B cell (primary cell): Measurements from ENCODE around the gene TMC5. TPM values are rescaled to one million over a fixed set of nuclear protein-coding genes. Genes with fewer than 3 reads are reported as not detected.

Source experiments
- ATAC-seq: fragments of 200-7000 bp; cut with Tn5 transposase; one replicate; pipeline ENCODE4 v1.10.0; 2021; ENCODE audit warnings: low read depth, mild to moderate bottlenecking, moderate number of reproducible peaks, moderate library complexity
- CTCF ChIA-PET: fragments of 350-600 bp; sonication (Branson Sonifier 250); formaldehyde crosslinking; loops from one replicate; lab custom pipeline; 2021; ENCODE audit warnings: antibody characterized with exemption, inconsistent platforms; lab: Charles Lee
- POLR2A ChIA-PET: fragments of 350-600 bp; sonication (Branson Sonifier 250); formaldehyde crosslinking; loops from one replicate; lab custom pipeline; 2021; ENCODE audit warnings: antibody characterized with exemption; lab: Charles Lee
- DNase-seq: peaks from one replicate; pipeline ENCODE4 v3.0.0; 2013
- H2AFZ ChIP-seq: 2 replicates; pipeline ENCODE4 v1.6.1; 2012; ENCODE audit warnings: mild to moderate bottlenecking, low read depth, low read length; ENCODE audit not compliant: insufficient read depth, poor library complexity, severe bottlenecking
- H3K27ac ChIP-seq, 2 donors: 1 replicate in 1 of 2; 2 replicates in 1 of 2; pipeline ENCODE4 v1.5.1; 2012 to 2013; ENCODE audit warnings: low read length in 2 of 2, mild to moderate bottlenecking in 2 of 2, moderate library complexity in 1 of 2
- H3K27me3 ChIP-seq, 4 experiments: fragments of 200-600 bp in 1 of 4; sonication (generic) in 1 of 4; replicated peaks in 1 of 4; 1 replicate in 2 of 4; 2 replicates in 2 of 4; pipeline versions ENCODE4 v1.6.1 to v1.7.0; 2013 to 2016; ENCODE audit warnings: low read length in 3 of 4, mild to moderate bottlenecking in 2 of 4, mixed read lengths in 1 of 4, moderate library complexity in 1 of 4; ENCODE audit not compliant: insufficient read depth in 4 of 4, control insufficient read depth in 3 of 4; ENCODE audit errors: control extremely low read depth in 1 of 4
- H3K36me3 ChIP-seq, 2 experiments: replicated peaks in 1 of 2; 1 replicate in 1 of 2; 2 replicates in 1 of 2; pipeline versions ENCODE4 v1.6.1 to v1.7.1; 2013; ENCODE audit warnings: low read length in 1 of 2; ENCODE audit not compliant: insufficient read depth in 2 of 2, control insufficient read depth in 1 of 2; ENCODE audit errors: control extremely low read depth in 1 of 2, extremely low read depth in 1 of 2
- H3K4me1 ChIP-seq, 2 donors: fragments of 200-600 bp in 1 of 2; sonication (generic) in 1 of 2; 1 replicate in 1 of 2; 2 replicates in 1 of 2; pipeline versions ENCODE4 v1.5.1 to v1.6.1; 2013 to 2017; ENCODE audit warnings: low read length in 2 of 2; ENCODE audit not compliant: control insufficient read depth in 2 of 2, insufficient read depth in 2 of 2
- H3K4me2 ChIP-seq: replicated peaks from 2 replicates; pipeline ENCODE3; 2012; ENCODE audit warnings: mild to moderate bottlenecking, low read depth, low read length; ENCODE audit not compliant: poor library complexity, severe bottlenecking
- H3K4me3 ChIP-seq, 5 experiments: fragments of 200-600 bp in 1 of 5; sonication (generic) in 1 of 5; 1 replicate in 3 of 5; 2 replicates in 2 of 5; pipeline versions ENCODE4 v1.5.1 to v1.7.0; 2011 to 2016; ENCODE audit warnings: low read length in 4 of 5, mild to moderate bottlenecking in 4 of 5, low read depth in 2 of 5, control low read depth in 1 of 5, moderate library complexity in 1 of 5; ENCODE audit not compliant: insufficient read depth in 1 of 5; ENCODE audit errors: control extremely low read depth in 1 of 5, extremely low read depth in 1 of 5
- H3K79me2 ChIP-seq: fragments of 200-600 bp; sonication (generic); one replicate; pipeline ENCODE4 v1.6.0; 2016; ENCODE audit warnings: low read length; ENCODE audit not compliant: control insufficient read depth, insufficient read depth
- H3K9ac ChIP-seq: fragments of 200-600 bp; sonication (generic); 2 replicates; pipeline ENCODE4 v1.6.1; 2017; ENCODE audit warnings: mild to moderate bottlenecking, low read length, moderate library complexity
- H3K9me3 ChIP-seq, 3 donors: one replicate each; pipeline versions ENCODE4 v1.6.1 to v1.7.1; 2013; ENCODE audit warnings: low read length in 2 of 3; ENCODE audit not compliant: control insufficient read depth in 2 of 3, insufficient read depth in 1 of 3; ENCODE audit errors: control extremely low read depth in 1 of 3
- H4K20me1 ChIP-seq: 2 replicates; pipeline ENCODE4 v1.6.0; 2012; ENCODE audit warnings: mild to moderate bottlenecking, low read length; ENCODE audit not compliant: insufficient read depth, control insufficient read depth, poor library complexity, severe bottlenecking
- H3K27ac Mint-ChIP-seq: one replicate; pipeline ENCODE4 v1.8.0; 2021; ENCODE audit warnings: mixed read lengths
- H3K27me3 Mint-ChIP-seq: one replicate; pipeline ENCODE4 v1.8.0; 2021; ENCODE audit warnings: mixed read lengths
- H3K4me1 Mint-ChIP-seq: one replicate; pipeline ENCODE4 v1.8.0; 2021; ENCODE audit warnings: mixed read lengths
- H3K4me3 Mint-ChIP-seq: one replicate; pipeline ENCODE4 v1.8.0; 2021; ENCODE audit warnings: mixed read lengths
- H3K9me3 Mint-ChIP-seq: one replicate; pipeline ENCODE4 v1.8.0; 2022; ENCODE audit warnings: mixed read lengths; ENCODE audit not compliant: insufficient read depth
- CTCF ChIP-seq: fragments of 200-600 bp; IDR thresholded peaks from one replicate; pipeline ENCODE4 v1.8.0; 2022; ENCODE audit warnings: antibody characterized with exemption, mild to moderate bottlenecking
- EZH2 ChIP-seq: IDR thresholded peaks from 2 replicates; pipeline ENCODE4 v1.6.1; 2012; ENCODE audit warnings: borderline replicate concordance, low read depth, mild to moderate bottlenecking, moderate library complexity, low read length; ENCODE audit not compliant: insufficient read depth, poor library complexity, severe bottlenecking
- WGBS: methylation state at CpG from one replicate; pipeline ENCODE4 v1.1.5; 2013; ENCODE audit warnings: missing lambda C conversion rate; ENCODE audit not compliant: insufficient coverage; 5-methylcytosine and 5-hydroxymethylcytosine counted together
- intact Hi-C: fragments of 100-400 bp; cut with micrococcal nuclease; formaldehyde crosslinking; loops from one replicate; pipeline ENCODE4 v1.10.0; 2022
- polyA plus RNA-seq: library from polyadenylated mRNA; depleted of rRNA; stranded (reverse); fragments of >200 nt; gene quantifications from 2 replicates; pipeline ENCODE4 v1.2.3, GENCODE V29; 2012
- total RNA-seq, 2 donors: library from RNA; stranded (reverse); fragments of 120-200 nt in 1 of 2; gene quantifications; 1 replicate in 1 of 2; 2 replicates in 1 of 2; pipeline versions ENCODE4 v1.2.3 to v1.2.4, GENCODE V29; 2013 to 2022

Gene TMC5
- total and polyA plus RNA-seq, 2 donors (not counting 1 experiment from before 2014, with no cell fraction given), result not detected

- Mint-ChIP-seq H3K4me3 (peak overlapping the region; percentile 93), H3K9me3 (no peaks in the 10 kb centered on the region), H3K4me1 (peaks cover 37% of the 10 kb centered on the region), H3K27me3 (no peaks in the 10 kb centered on the region), H3K27ac (peak overlapping the region; percentile 85)
- intact Hi-C loops, result loop anchor here (5.0 to 10.0 kb wide), 2 partner anchors 597 to 1221 kb away; partner anchors contain the start of genes SMG1 and THUMPD1
- no peak for ATAC-seq
- Histone ChIP-seq H4K20me1 (no peaks in the 10 kb centered on the region), H3K9ac (peak overlapping the region; percentile 95), H2AFZ (peak overlapping the region; percentile 95), H3K27me3 (no peaks in the 10 kb centered on the region), H3K9me3 (no peaks in the 10 kb centered on the region), H3K4me3 (peak overlapping the region; percentile 83 to 94 (median 92)), H3K79me2 (peaks cover 34% of the 10 kb centered on the region), H3K27ac (peak overlapping the region; percentile 45 to 78), H3K4me1 (peaks cover 19 to 37% of the 10 kb centered on the region in 2 donors), H3K36me3 (peaks cover 2 to 14% of the 10 kb centered on the region in 2 experiments), H3K4me2 (peak overlapping the region; percentile 95)
- 0% methylated on average over 3 of the region's 11 CpGs for WGBS
- ChIA-PET CTCF (interaction anchor here (0.7 to 3.3 kb wide), 6 partner anchors 22 to 457 kb away, joined by 3 to 13 read pairs (median 5); partner anchors contain the start of genes COQ7 and VPS35L), POLR2A (interaction anchor here (0.9 to 2.3 kb wide), 2 partner anchors 31 to 734 kb away, joined by 8 to 19 read pairs; partner anchors contain the start of genes RPS15A and VPS35L)
- no peak for DNase-seq
- no peak for TF ChIP-seq CTCF
- no peak for TF ChIP-seq EZH2
These were observed 106.6 kb downstream of the TMC5 start for GRCh38 chr16:19524356-19524615.

- no peaks in the 10 kb centered on the region for H3K9me3 Mint-ChIP-seq
- Histone ChIP-seq H2AFZ (peak overlapping the region; percentile 95), H3K79me2 (peaks cover 29% of the 10 kb centered on the region), H4K20me1 (no peaks in the 10 kb centered on the region), H3K9me3 (no peaks in the 10 kb centered on the region), H3K4me3 (peak overlapping the region; percentile 83 to 94 (median 92)), H3K4me2 (peak overlapping the region; percentile 95), H3K4me1 (peaks cover 19 to 37% of the 10 kb centered on the region in 2 donors), H3K9ac (peak overlapping the region; percentile 95), H3K36me3 (peaks cover 2 to 14% of the 10 kb centered on the region in 2 experiments), H3K27me3 (no peaks in the 10 kb centered on the region), H3K27ac (peak overlapping the region; percentile 45 to 78)
- ChIA-PET POLR2A (interaction anchor here (0.5 to 2.3 kb wide), 2 partner anchors 31 to 750 kb away, joined by 5 to 19 read pairs; partner anchors contain the start of gene VPS35L), CTCF (interaction anchor here (0.7 to 3.3 kb wide), 6 partner anchors 22 to 457 kb away, joined by 3 to 13 read pairs (median 5); partner anchors contain the start of genes COQ7 and VPS35L)
- peak overlapping the region; percentile 93 for H3K4me3 Mint-ChIP-seq
- peak overlapping the region; percentile 85 for H3K27ac Mint-ChIP-seq
- WGBS, result 3% methylated on average over 11 of the region's 19 CpGs
- ATAC-seq, result no peak
- intact Hi-C loops, result loop anchor here (5.0 to 10.0 kb wide), 2 partner anchors 597 to 1220 kb away; partner anchors contain the start of genes SMG1 and THUMPD1
- H3K4me1 Mint-ChIP-seq, result peaks cover 37% of the 10 kb centered on the region
- peak; percentile 58 for DNase-seq
- TF ChIP-seq EZH2, result no peak
- TF ChIP-seq CTCF, result no peak
- H3K27me3 Mint-ChIP-seq, result no peaks in the 10 kb centered on the region
These were observed 107.1 kb downstream of the TMC5 start for GRCh38 chr16:19524616-19525384.
